Inferior parietal cortex (tissue), 1 donor: ENCODE results near the gene TCN1.

Source experiments
- DNase-seq: peaks from one replicate; pipeline ENCODE4 v3.0.0-alpha.2; 2016; ENCODE audit errors: extremely low spot score

TCN1 gene

GRCh38 chr11:59807047-59807610 is 59.2 kb downstream of the TCN1 start:
- DNase-seq: no peak

- no peak for DNase-seq
Measured at GRCh38 chr11:59804061-59804460, 62.2 kb downstream of the TCN1 start.
